Immature natural killer cell (primary cell): Measurements from ENCODE around the gene TNS1. TPM values are rescaled to one million over a fixed set of nuclear protein-coding genes. Genes with fewer than 3 reads are reported as not detected.

ENCODE experiments used
- DNase-seq, 3 donors: peaks; one replicate each; pipeline ENCODE4 v3.0.0; 2022; ENCODE audit warnings: mixed read lengths in 1 of 3
- H3K27ac Mint-ChIP-seq, 6 donors: one replicate each; pipeline ENCODE4 v1.8.0; 2020; ENCODE audit warnings: mixed read lengths in 6 of 6, mild to moderate bottlenecking in 5 of 6, inconsistent platforms in 4 of 6, moderate library complexity in 3 of 6
- H3K27me3 Mint-ChIP-seq, 3 donors: one replicate each; pipeline ENCODE4 v1.8.0; 2020 to 2021; ENCODE audit warnings: low read depth in 3 of 3, mild to moderate bottlenecking in 3 of 3, mixed read lengths in 3 of 3, moderate library complexity in 3 of 3, inconsistent platforms in 1 of 3
- H3K36me3 Mint-ChIP-seq, 3 donors: one replicate each; pipeline ENCODE4 v1.8.0; 2020; ENCODE audit warnings: mixed read lengths in 3 of 3, inconsistent platforms in 2 of 3, mild to moderate bottlenecking in 2 of 3
- H3K4me1 Mint-ChIP-seq, 2 donors: one replicate each; pipeline ENCODE4 v1.8.0; 2020; ENCODE audit warnings: inconsistent platforms in 2 of 2, mild to moderate bottlenecking in 2 of 2, mixed read lengths in 2 of 2, moderate library complexity in 1 of 2
- H3K4me3 Mint-ChIP-seq, 5 donors: one replicate each; pipeline ENCODE4 v1.8.0; 2020; ENCODE audit warnings: mild to moderate bottlenecking in 5 of 5, mixed read lengths in 5 of 5, inconsistent platforms in 3 of 5, moderate library complexity in 3 of 5
- H3K9me3 Mint-ChIP-seq, 6 donors: one replicate each; pipeline ENCODE4 v1.8.0; 2020; ENCODE audit warnings: mild to moderate bottlenecking in 6 of 6, mixed read lengths in 6 of 6, inconsistent platforms in 4 of 6, moderate library complexity in 3 of 6
- polyA plus RNA-seq, 3 donors: library from polyadenylated mRNA; unstranded; fragments of 300-500 nt; fragmentation: Illumina TruSeq; gene quantifications; one replicate each; pipeline ENCODE4 v1.2.3, GENCODE V29; 2021

Gene TNS1
- polyA plus RNA-seq, 3 donors from 2014 or later: 0.40 TPM; not detected in 2

- Mint-ChIP-seq H3K27me3 (no peaks in the 10 kb centered on the region), H3K4me1 (no peaks in the 10 kb centered on the region), H3K4me3 (no peak overlapping the region), H3K9me3 (no peaks in the 10 kb centered on the region), H3K27ac (no peak overlapping the region), H3K36me3 (no peaks in the 10 kb centered on the region)
- DNase-seq: no peak
Measured at GRCh38 chr2:217801115-217801531, 201.7 kb downstream of the TNS1 start.

- Mint-ChIP-seq H3K4me3 (no peak overlapping the region), H3K36me3 (no peaks in the 10 kb centered on the region), H3K4me1 (no peaks in the 10 kb centered on the region), H3K27me3 (no peaks in the 10 kb centered on the region), H3K27ac (no peak overlapping the region), H3K9me3 (no peaks in the 10 kb centered on the region)
- no peak for DNase-seq
Measured at GRCh38 chr2:217800433-217801114, 202.2 kb downstream of the TNS1 start.

GRCh38 chr2:217799563-217800432, 203.0 kb downstream of the TNS1 start:
- Mint-ChIP-seq H3K9me3 (no peaks in the 10 kb centered on the region), H3K4me3 (no peak overlapping the region), H3K27me3 (no peaks in the 10 kb centered on the region), H3K27ac (no peak overlapping the region), H3K4me1 (no peaks in the 10 kb centered on the region), H3K36me3 (no peaks in the 10 kb centered on the region)
- DNase-seq: no peak

- no peaks in the 10 kb centered on the region for H3K27me3 Mint-ChIP-seq
- no peak overlapping the region for H3K4me3 Mint-ChIP-seq
- H3K36me3 Mint-ChIP-seq: no peaks in the 10 kb centered on the region
- H3K9me3 Mint-ChIP-seq: no peaks in the 10 kb centered on the region
- H3K27ac Mint-ChIP-seq: no peak overlapping the region
- DNase-seq: no peak
- no peaks in the 10 kb centered on the region for H3K4me1 Mint-ChIP-seq
Measured at GRCh38 chr2:217798743-217799562, 203.8 kb downstream of the TNS1 start.

GRCh38 chr2:217798191-217798590, 204.6 kb downstream of the TNS1 start:
- no peak for DNase-seq
- Mint-ChIP-seq H3K9me3 (no peaks in the 10 kb centered on the region), H3K27me3 (no peaks in the 10 kb centered on the region), H3K36me3 (no peaks in the 10 kb centered on the region), H3K4me3 (no peak overlapping the region), H3K27ac (no peak overlapping the region), H3K4me1 (no peaks in the 10 kb centered on the region)

- DNase-seq: no peak
- Mint-ChIP-seq H3K4me3 (no peak overlapping the region), H3K27ac (no peak overlapping the region), H3K27me3 (no peaks in the 10 kb centered on the region), H3K9me3 (no peaks in the 10 kb centered on the region), H3K4me1 (no peaks in the 10 kb centered on the region), H3K36me3 (no peaks in the 10 kb centered on the region)
Measured at GRCh38 chr2:217797661-217798069, 205.1 kb downstream of the TNS1 start.

GRCh38 chr2:217797165-217797564, 205.6 kb downstream of the TNS1 start:
- Mint-ChIP-seq H3K9me3 (no peaks in the 10 kb centered on the region), H3K36me3 (no peaks in the 10 kb centered on the region), H3K4me1 (no peaks in the 10 kb centered on the region), H3K27ac (no peak overlapping the region), H3K4me3 (no peak overlapping the region), H3K27me3 (no peaks in the 10 kb centered on the region)
- no peak for DNase-seq

GRCh38 chr2:217795706-217796465, 206.9 kb downstream of the TNS1 start:
- DNase-seq: no peak
- peaks cover under 1% of the 10 kb centered on the region in 2 donors for H3K4me1 Mint-ChIP-seq
- no peak overlapping the region for H3K4me3 Mint-ChIP-seq
- no peaks in the 10 kb centered on the region for H3K9me3 Mint-ChIP-seq
- H3K36me3 Mint-ChIP-seq: no peaks in the 10 kb centered on the region
- H3K27ac Mint-ChIP-seq: no peak overlapping the region
- no peaks in the 10 kb centered on the region for H3K27me3 Mint-ChIP-seq

GRCh38 chr2:217795067-217795466, 207.7 kb downstream of the TNS1 start:
- Mint-ChIP-seq H3K4me3 (no peak overlapping the region), H3K4me1 (peaks cover 8 to 9% of the 10 kb centered on the region in 2 donors), H3K27ac (no peak overlapping the region), H3K36me3 (no peaks in the 10 kb centered on the region), H3K9me3 (no peaks in the 10 kb centered on the region), H3K27me3 (no peaks in the 10 kb centered on the region)
- DNase-seq: no peak

GRCh38 chr2:217794133-217794986, 208.4 kb downstream of the TNS1 start:
- Mint-ChIP-seq H3K4me3 (no peak overlapping the region), H3K27me3 (peaks cover 0 to 1% (median 0%) of the 10 kb centered on the region in 3 donors), H3K4me1 (peaks cover 11 to 12% of the 10 kb centered on the region in 2 donors), H3K9me3 (no peaks in the 10 kb centered on the region), H3K36me3 (no peaks in the 10 kb centered on the region), H3K27ac (no peak overlapping the region)
- no peak for DNase-seq

GRCh38 chr2:217793566-217794132, 209.1 kb downstream of the TNS1 start:
- no peak overlapping the region for H3K4me3 Mint-ChIP-seq
- H3K4me1 Mint-ChIP-seq: peaks cover 17 to 18% of the 10 kb centered on the region in 2 donors
- DNase-seq: no peak
- no peaks in the 10 kb centered on the region for H3K36me3 Mint-ChIP-seq
- H3K27ac Mint-ChIP-seq: no peak overlapping the region
- peaks cover 0 to 1% (median 0%) of the 10 kb centered on the region in 3 donors for H3K27me3 Mint-ChIP-seq
- H3K9me3 Mint-ChIP-seq: no peaks in the 10 kb centered on the region
